Measurements from ENCODE around the gene HLA-DRB1.

The HLA-DRB1 gene

GRCh38 chr6:32529697-32530430 is 59.8 kb downstream of the HLA-DRB1 start, which contains the start of gene HLA-DRB5:
TSS of gene HLA-DRB5 (minus strand) at chr6:32530287. CDS start at chr6:32530224, 63 bp downstream.
- Histone ChIP-seq H3K4me3 (ENCODE audit: low read depth in 1 of 2, low read length in 2 of 2) (peak within 1 kb of the TSS; percentile 64 to 73), H3K27me3 (ENCODE audit: control insufficient read depth in 1 of 2, insufficient read depth in 2 of 2, low read length in 2 of 2) (no peaks in the 10 kb centered on the region), H3K36me3 (ENCODE audit: control insufficient read depth in 1 of 2, insufficient read depth in 2 of 2, low read length in 2 of 2) (no peaks in the 10 kb centered on the region), H3K4me1 (ENCODE audit: control insufficient read depth in 1 of 2, insufficient read depth in 2 of 2, low read length in 2 of 2) (no peaks in the 10 kb centered on the region), H3K27ac (ENCODE audit: low read depth, low read length) (peak within 1 kb of the TSS; percentile 68), H3K9ac (ENCODE audit: low read depth in 1 of 2, low read length in 2 of 2) (peak within 1 kb of the TSS in 1 of 2 donors; percentile 62), H3K9me3 (ENCODE audit: control insufficient read depth in 1 of 2, low read length in 2 of 2) (no peaks in the 10 kb centered on the region)

Data from duodenal mucosa (tissue), 2 donors.